LNCAP (cell line): ENCODE data around the gene GLRA1.

Experiments used
- CTCF ChIP-seq: fragments of 450-650 bp; IDR thresholded peaks from 2 replicates; pipeline ENCODE4 v1.5.1; 2017; ENCODE audit warnings: mild to moderate bottlenecking

GLRA1 gene

DNA sequence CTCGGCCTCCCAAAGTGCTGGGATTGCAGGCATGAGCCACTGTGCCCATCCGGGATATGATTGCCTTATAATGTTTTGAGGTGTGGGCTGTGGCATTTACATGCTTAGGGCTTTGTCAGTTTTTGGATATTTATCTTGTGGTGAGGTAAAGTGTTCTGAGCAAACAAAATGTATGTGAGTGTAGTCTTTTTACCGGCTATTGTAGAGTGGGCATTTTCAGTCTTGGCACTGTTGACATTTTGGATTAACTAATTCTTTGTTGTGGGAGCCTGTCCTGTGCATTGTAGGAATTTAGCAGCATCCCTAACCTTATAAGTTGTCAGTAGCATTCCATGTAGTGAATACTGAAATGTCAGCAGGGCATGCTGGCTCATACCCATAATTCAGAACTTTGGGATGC is 131.3 kb downstream of the GLRA1 start:
- TF ChIP-seq CTCF: no peak

DNA sequence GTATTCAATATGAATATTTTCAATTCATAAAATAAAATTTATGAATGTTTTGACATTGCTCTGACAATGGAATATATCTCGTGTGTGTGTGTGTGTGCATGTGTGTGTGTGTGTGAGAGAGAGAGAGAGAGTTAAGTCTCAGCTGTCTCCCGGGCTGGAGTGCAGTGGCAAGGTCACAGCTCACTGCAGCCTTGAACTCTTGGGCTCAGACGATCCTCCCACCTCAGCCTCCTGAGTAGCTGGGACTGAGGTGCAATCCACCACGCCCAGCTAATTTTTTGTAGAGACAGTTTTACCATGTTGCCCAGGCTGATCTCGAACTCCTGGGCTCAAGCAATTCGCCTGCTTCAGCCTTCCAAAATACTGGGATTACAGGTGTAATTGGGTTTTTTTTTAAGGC is 136.8 kb downstream of the GLRA1 start:
- no peak for TF ChIP-seq CTCF

DNA sequence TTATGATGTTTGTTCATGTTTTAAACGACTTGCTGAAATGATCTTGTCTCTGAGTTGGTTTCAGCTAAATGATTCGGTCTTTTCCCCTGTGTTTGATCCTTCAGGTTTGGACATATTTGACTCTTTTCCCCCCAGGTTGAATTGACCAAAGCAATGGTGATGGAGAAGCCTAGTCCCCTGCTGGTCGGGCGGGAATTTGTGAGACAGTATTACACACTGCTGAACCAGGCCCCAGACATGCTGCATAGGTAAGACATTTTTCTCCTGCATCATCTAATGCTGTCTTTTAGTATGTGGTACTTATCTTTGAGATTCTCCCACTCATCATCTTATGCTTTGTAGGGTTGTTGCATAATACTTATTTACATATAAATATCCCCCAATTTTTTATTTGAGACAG is 138.2 kb downstream of the GLRA1 start:
- TF ChIP-seq CTCF: 0 out of 2 replicates have a peak, but pooled peaks have one; percentile 8

DNA sequence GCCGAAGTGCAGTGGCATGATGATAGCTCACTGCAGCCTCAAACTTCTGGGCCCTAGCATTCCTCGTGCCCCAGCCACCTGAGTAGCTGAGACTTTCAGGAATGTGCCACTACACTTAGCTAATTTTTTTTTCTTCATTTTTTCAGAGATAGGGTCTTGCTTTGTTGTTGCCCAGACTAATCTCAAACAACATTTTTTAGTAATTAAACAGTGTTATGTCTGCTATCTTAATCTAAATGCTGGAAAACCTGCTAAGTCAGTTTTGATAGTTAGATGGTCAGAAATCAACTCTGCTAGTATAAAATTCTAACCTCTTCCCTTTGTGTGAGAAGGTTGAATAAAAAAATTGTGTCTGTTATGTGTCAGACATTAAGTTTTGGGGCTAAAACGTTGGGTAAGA is 140.5 kb downstream of the GLRA1 start:
- no peak for TF ChIP-seq CTCF

GRCh38 chr5:151781201-151781600 is 143.4 kb downstream of the GLRA1 start:
- TF ChIP-seq CTCF: no peak

- no peak for TF ChIP-seq CTCF
Observed at GRCh38 chr5:151780348-151780747, 144.3 kb downstream of the GLRA1 start.

DNA sequence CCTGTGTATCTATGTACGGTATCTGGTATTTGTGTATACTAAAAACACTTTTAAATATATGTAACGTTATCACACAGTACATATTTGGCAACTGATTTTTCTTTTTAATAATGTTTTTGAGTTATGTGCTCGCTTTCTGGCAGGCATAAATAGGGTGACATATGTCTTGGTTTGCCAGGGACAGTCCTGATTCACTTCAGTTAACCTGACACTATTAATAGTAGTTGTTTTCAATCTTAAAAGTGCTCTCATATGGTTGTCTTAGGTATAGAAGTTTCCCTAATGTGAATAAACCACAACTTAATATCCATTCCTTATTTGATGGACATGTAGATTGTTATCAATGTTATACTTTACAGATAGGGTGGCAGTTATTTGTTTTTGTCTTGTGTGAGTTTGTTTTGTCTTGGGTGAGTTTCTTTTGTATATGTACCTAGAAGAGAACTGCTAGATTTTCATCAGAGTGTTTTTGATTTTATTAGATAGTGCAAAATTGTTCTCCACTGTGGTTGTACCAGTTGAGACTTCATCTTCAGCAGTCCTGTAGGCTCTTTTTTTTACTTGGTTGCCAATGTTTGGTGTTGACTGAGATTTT is 145.0 kb downstream of the GLRA1 start:
- no peak for TF ChIP-seq CTCF

DNA sequence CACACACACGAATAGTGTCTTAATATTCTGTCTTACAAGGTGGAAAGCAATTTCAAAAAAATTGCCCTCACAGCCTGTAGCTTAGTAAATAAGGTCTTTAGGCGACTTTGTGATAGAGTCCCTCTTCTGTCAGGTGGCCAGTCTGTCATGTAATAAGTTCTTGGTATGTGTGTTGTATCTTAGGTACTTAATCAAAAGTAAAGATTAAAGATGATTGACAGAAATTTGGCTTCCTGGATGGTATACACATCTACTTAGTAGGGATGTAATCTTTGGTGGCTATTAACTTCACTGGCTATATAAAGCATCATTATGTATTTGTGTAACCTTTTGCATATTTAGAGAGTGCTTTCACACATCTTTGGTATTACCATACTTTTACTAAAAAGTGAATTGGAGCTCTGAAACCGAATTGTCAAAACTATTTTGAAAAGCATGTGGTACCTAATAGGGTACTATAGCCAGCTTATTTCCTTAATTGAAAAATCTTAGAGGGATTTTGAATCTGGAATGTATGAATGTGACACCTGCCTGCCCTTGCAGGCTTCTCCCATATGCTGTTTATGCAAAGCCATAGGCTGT is 149.5 kb downstream of the GLRA1 start:
- no peak for TF ChIP-seq CTCF
